Measurements from ENCODE around the gene GALNTL6.

Gene GALNTL6

GRCh38 chr4:172650758-172651530 lies 837.7 kb downstream of the GALNTL6 start:
- Histone ChIP-seq H3K4me2 (ENCODE audit: low read depth, low read length, poor library complexity, severe bottlenecking) (no peak overlapping the region), H3K9me3 (ENCODE audit: insufficient read depth, low read depth, low read length) (no peaks in the 10 kb centered on the region), H3K27me3 (ENCODE audit: insufficient read depth, low read length, poor library complexity, severe bottlenecking) (no peaks in the 10 kb centered on the region), H4K20me1 (ENCODE audit: insufficient read depth, low read length, poor library complexity, severe bottlenecking) (no peaks in the 10 kb centered on the region), H3K79me2 (ENCODE audit: insufficient read depth, low read length) (no peaks in the 10 kb centered on the region), H3K4me3 (ENCODE audit: low read length, poor library complexity, severe bottlenecking) (no peak overlapping the region), H3K36me3 (ENCODE audit: insufficient read depth, low read length) (no peaks in the 10 kb centered on the region), H3K4me1 (ENCODE audit: insufficient read depth, low read length, poor library complexity, severe bottlenecking) (no peaks in the 10 kb centered on the region), H2AFZ (ENCODE audit: low read length) (no peak overlapping the region), H3K9ac (ENCODE audit: low read depth, low read length, poor library complexity, severe bottlenecking) (no peak overlapping the region), H3F3A (ENCODE audit: low read depth) (no peaks in the 10 kb centered on the region), H3K9me2 (replicated peaks; ENCODE audit: low read depth, low read length) (no peaks in the 10 kb centered on the region)
- TF ChIP-seq, protein P1, sequence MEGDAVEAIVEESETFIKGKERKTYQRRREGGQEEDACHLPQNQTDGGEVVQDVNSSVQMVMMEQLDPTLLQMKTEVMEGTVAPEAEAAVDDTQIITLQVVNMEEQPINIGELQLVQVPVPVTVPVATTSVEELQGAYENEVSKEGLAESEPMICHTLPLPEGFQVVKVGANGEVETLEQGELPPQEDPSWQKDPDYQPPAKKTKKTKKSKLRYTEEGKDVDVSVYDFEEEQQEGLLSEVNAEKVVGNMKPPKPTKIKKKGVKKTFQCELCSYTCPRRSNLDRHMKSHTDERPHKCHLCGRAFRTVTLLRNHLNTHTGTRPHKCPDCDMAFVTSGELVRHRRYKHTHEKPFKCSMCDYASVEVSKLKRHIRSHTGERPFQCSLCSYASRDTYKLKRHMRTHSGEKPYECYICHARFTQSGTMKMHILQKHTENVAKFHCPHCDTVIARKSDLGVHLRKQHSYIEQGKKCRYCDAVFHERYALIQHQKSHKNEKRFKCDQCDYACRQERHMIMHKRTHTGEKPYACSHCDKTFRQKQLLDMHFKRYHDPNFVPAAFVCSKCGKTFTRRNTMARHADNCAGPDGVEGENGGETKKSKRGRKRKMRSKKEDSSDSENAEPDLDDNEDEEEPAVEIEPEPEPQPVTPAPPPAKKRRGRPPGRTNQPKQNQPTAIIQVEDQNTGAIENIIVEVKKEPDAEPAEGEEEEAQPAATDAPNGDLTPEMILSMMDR (conservative IDR thresholded peaks at IDR 0.05; ENCODE audit: low read length): no peak
- TF ChIP-seq EZH2phosphoT487 (IDR thresholded peaks at IDR 0.05; ENCODE audit: borderline replicate concordance): no peak

DNA sequence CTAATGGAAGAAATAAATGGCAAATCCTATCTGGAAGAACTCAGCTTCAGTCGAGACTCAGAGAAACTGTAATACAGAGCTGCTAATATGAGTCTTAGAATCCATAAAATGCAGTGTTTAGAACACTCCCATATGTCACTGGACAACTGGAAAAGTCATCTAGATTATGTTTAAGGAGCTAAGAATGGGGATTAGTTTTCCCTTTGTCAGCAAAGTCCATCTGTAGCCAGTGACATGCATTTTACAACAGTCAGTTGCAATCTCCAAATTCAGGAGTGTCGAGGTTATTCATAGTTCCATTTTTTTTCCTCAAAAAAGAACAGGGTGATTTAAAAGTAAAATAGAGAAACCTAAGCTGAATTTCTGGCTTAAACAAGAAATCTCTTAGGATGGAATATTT lies 838.8 kb downstream of the GALNTL6 start:
- TF ChIP-seq EZH2phosphoT487 (IDR thresholded peaks at IDR 0.05; ENCODE audit: borderline replicate concordance): no peak
- TF ChIP-seq, protein P1 (conservative IDR thresholded peaks at IDR 0.05; ENCODE audit: low read length): no peak
- H2AFZ ChIP-seq (ENCODE audit: low read length): no peak overlapping the region
- H3K36me3 ChIP-seq (ENCODE audit: insufficient read depth, low read length): no peaks in the 10 kb centered on the region
- no peaks in the 10 kb centered on the region for H3K9me2 ChIP-seq (replicated peaks; ENCODE audit: low read depth, low read length)
- no peaks in the 10 kb centered on the region for H4K20me1 ChIP-seq (ENCODE audit: insufficient read depth, low read length, poor library complexity, severe bottlenecking)
- no peak overlapping the region for H3K4me2 ChIP-seq (ENCODE audit: low read depth, low read length, poor library complexity, severe bottlenecking)
- H3K4me1 ChIP-seq (ENCODE audit: insufficient read depth, low read length, poor library complexity, severe bottlenecking): no peaks in the 10 kb centered on the region
- no peaks in the 10 kb centered on the region for H3K79me2 ChIP-seq (ENCODE audit: insufficient read depth, low read length)
- no peak overlapping the region for H3K4me3 ChIP-seq (ENCODE audit: low read length, poor library complexity, severe bottlenecking)
- no peak overlapping the region for H3K9ac ChIP-seq (ENCODE audit: low read depth, low read length, poor library complexity, severe bottlenecking)
- H3K9me3 ChIP-seq (ENCODE audit: insufficient read depth, low read depth, low read length): no peaks in the 10 kb centered on the region
- no peaks in the 10 kb centered on the region for H3F3A ChIP-seq (ENCODE audit: low read depth)
- no peaks in the 10 kb centered on the region for H3K27me3 ChIP-seq (ENCODE audit: insufficient read depth, low read length, poor library complexity, severe bottlenecking)

- Histone ChIP-seq H3K4me2 (ENCODE audit: low read depth, low read length, poor library complexity, severe bottlenecking) (no peak overlapping the region), H3K36me3 (ENCODE audit: insufficient read depth, low read length) (no peaks in the 10 kb centered on the region), H3K4me3 (ENCODE audit: low read length, poor library complexity, severe bottlenecking) (no peak overlapping the region), H4K20me1 (ENCODE audit: insufficient read depth, low read length, poor library complexity, severe bottlenecking) (no peaks in the 10 kb centered on the region), H3K4me1 (ENCODE audit: insufficient read depth, low read length, poor library complexity, severe bottlenecking) (no peaks in the 10 kb centered on the region), H3K9me2 (replicated peaks; ENCODE audit: low read depth, low read length) (no peaks in the 10 kb centered on the region), H3K9me3 (ENCODE audit: insufficient read depth, low read depth, low read length) (no peaks in the 10 kb centered on the region), H2AFZ (ENCODE audit: low read length) (no peak overlapping the region), H3K27me3 (ENCODE audit: insufficient read depth, low read length, poor library complexity, severe bottlenecking) (no peaks in the 10 kb centered on the region), H3K9ac (ENCODE audit: low read depth, low read length, poor library complexity, severe bottlenecking) (no peak overlapping the region), H3F3A (ENCODE audit: low read depth) (no peaks in the 10 kb centered on the region), H3K79me2 (ENCODE audit: insufficient read depth, low read length) (no peaks in the 10 kb centered on the region)
- TF ChIP-seq, protein P1 (conservative IDR thresholded peaks at IDR 0.05; ENCODE audit: low read length): no peak
- TF ChIP-seq EZH2phosphoT487 (IDR thresholded peaks at IDR 0.05; ENCODE audit: borderline replicate concordance): no peak
Observed at GRCh38 chr4:172652369-172652768, 839.2 kb downstream of the GALNTL6 start.
